ENCODE data around the gene C11orf68.

The C11orf68 gene

DNA sequence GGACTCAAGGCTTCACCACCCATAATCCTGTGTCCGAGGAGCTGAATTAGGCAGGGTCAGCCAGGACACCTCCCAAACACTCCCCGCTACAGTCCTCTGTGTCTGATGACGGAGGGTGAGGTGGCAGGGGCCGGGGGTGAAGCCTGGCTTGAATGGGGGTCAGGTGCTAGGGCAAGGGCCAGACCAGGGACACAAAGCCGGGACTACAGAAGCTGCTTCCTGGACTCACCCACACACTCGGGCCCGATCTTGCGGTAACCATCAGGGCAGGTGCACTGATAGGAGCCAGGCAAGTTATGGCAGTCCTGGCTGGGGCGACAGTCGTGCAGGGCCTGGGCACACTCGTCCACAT, 48.6 kb downstream of the C11orf68 start:
- DNase-seq: no peak

- no peak for DNase-seq
Observed at GRCh38 chr11:65869643-65870306, 49.1 kb downstream of the C11orf68 start.

- DNase-seq: no peak
Observed at GRCh38 chr11:65868907-65869306, 50.0 kb downstream of the C11orf68 start.

DNA sequence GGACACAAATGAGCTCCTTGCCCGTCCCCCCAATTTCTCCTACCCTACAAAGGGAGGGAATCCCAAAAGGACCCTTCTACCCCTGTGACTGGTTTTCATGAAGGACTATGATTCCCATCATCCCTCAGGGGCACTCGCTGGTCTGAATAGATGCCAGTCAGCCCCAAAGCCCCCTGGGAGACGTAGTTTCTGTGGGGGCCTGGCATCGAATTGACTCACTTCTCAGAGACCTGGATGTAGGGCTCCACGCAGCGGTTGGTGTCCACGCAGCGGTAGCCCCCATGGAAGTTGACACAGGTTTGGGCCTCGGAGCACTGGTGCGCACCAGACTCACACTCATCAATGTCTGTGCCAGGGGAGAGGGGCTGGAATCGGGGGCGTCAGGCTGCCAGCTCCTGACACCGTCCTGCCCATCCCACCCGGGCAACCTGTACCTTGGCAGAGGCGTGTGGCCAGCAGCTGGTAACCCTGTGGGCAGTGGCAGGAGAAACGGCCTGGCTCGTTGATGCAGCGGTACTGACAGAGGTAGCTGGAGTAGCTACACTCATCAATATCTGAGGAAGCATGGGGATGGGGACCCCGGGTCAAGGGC, 50.7 kb downstream of the C11orf68 start:
- DNase-seq: no peak

DNA sequence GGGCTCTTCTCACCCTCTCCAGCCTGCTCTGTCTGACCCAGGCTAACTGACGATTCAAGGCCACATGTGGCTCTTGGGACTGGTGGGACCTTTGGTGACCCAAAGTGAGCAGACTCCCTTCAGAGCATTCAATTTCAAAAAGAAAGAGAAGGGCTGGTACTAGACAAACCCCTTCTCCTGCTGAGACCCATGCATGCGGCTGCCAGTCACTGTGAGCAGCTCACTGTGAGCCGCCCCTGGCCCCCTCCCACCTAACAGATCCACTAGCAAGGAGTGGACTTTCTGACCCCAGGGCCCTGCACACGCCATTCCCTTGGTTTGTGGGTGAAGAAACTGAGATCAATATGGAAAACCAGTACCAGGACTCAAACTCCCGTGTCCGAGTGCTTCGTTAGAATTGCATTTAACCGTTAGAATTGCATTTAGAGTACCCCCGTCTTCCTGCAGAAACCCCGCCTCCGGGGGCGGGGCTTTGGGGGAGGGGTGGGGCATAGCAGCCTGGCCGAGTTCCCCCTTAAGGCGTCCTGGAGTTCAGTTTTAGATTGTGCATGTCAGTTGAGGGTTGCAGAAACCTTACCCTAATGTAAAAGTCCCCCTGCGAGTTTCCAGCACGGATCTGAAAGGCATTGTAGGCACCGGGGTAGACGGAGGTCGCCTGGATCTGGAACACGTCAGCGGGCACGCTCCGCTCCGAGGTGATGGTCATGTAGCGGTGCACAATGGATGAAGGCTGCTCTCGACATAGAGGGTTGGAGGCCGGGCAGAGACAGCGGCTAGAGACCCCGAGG, 51.4 kb downstream of the C11orf68 start:
- no peak for DNase-seq

Data from stimulated activated CD4-positive, alpha-beta T cell treated with anti-CD3 and anti-CD28 coated beads, Interleukin-4, amount 100 ng/mL, for 24 hours (primary cell).